IPS DF 4.7 (cell line): ENCODE results near the gene SLC43A2.

Experiments used
- DNase-seq: peaks from one replicate; pipeline ENCODE4 v3.0.0-alpha.2; 2013; ENCODE audit warnings: low spot score; ENCODE audit errors: extremely low read depth

The SLC43A2 gene

GRCh38 chr17:1643999-1644492 is 15.4 kb upstream of the SLC43A2 start:
- no peak for DNase-seq

DNA sequence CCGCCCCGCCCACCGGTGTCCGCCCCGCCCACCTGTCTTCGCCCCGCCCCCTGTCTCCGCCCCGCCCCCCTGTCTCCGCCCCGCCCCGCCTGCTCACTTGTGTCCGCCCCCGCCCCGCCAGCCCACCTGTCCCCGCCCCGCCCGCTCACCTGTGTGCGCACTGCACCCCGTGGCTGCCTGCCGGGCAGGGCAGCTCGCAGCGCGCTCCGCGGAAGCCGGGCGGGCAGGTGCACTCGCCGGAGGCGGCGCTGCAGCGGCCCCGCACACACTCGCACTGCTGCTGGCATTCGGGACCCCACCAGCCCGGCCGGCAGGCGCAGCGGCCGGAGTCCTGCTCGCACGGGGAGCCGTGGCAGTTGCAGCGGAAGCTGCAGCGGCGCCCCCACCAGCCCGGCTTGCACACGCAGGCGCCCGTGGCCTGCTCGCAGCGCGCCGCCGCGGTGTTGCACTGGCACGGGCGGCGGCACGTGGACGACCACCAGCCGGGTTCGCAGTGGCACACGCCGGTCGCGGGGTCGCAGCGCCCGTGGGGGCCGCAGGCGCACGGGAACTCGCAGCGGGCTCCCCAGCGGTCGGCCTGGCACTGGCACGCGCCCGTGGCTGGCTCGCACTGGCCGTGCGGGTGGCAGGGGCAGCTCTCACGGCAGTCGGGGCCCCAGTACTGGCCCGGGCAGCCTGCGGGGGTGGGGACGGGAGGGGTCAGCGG is 14.8 kb upstream of the SLC43A2 start:
- DNase-seq, result no peak

DNA sequence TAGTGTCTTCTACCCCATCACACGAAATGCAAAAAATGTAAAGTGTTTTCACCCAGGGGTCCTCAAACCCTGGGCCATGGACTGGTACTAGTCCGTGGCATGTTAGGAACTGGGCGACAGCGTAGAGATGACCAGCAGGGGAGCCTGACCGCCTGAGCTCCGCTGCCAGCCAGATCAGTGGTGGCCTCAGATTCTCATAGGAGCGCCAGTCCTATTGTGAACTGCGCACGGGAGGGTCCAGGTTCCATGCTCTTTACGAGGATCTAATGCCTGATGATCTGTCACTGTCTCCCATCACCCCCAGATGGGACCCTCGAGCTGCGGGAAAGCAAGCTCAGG is 12.4 kb upstream of the SLC43A2 start:
- DNase-seq, result no peak

GRCh38 chr17:1640329-1641064 is 11.9 kb upstream of the SLC43A2 start:
- DNase-seq, result no peak

- DNase-seq, result no peak
These were observed 11.0 kb upstream of the SLC43A2 start for GRCh38 chr17:1639549-1640180.

GRCh38 chr17:1638624-1639300 is 10.1 kb upstream of the SLC43A2 start:
- no peak for DNase-seq

- no peak for DNase-seq
These were observed 9.5 kb upstream of the SLC43A2 start for GRCh38 chr17:1638171-1638590.

DNA sequence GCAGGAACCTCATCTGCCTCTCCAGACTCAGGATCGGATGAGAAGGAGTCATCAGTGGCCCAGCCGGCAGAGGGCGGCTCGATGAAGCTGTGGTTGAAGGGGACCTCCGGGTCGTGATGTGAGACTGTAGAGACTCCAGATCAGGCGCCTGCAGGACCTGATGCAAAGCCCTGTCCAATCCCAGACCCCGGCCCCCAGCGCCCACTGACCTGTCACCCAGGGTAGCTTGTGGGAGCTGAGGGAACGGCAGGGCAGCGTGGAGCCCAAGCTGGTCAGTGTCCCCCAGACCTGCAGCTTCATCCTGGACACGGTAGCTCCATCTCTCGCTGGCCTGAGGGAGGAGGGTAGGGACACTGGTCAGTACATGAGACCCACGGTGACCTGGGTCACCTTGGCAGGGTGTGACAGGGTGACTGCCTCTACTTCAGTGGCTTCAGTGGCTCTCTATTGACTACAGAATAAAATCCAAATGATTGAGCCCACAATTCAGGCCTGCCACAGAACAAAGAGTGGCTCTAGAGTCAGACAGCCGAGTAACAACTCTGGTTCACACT is 8.2 kb upstream of the SLC43A2 start:
- no peak for DNase-seq

GRCh38 chr17:1635675-1636465 is 7.2 kb upstream of the SLC43A2 start:
- no peak for DNase-seq

DNA sequence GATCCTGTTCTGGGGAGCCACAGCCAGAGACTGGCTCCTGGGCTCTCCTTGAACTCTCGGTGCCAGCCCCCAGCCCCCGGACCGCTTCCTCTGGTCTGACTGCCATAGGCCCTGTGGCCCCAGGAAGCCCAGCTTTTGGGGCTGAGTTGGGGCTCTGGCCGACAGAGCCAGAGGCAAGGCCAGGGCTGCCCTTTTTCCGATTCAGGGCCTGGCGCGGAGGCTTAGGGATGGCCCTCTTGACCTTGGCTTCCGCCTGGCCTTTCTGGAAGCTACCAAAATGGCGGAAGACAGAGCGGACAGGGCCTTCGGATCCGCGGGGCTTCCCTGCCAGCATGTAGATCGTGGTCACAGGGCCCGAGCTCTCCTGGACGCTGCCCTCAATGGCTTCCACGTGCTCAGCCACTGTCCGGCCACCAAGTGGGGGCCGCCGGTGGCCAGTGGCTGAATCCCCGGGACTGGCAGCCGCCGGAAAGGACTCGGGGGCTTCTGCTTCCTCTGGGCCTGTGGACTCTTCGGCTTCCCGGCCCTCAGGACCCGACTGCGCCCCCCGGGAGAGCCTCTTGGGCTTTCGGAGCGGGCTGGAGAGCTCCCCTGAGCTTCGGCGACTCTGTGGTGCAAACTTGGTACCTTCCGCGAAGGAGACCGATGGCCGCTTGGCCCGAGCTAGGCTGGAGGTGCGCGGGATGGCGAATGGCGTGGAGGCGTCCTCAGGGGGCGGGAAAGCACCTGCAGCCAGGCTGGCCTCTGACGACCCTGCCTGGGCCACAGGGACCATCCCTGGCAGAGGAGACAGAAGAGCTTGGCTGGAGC is 6.4 kb upstream of the SLC43A2 start:
- DNase-seq, result no peak

- no peak for DNase-seq
These were observed 2.0 kb upstream of the SLC43A2 start for GRCh38 chr17:1630662-1631061.

GRCh38 chr17:1629504-1630310 is 1.1 kb upstream of the SLC43A2 start:
- DNase-seq, result no peak

GRCh38 chr17:1628856-1629503 is 346 bp upstream of the SLC43A2 start:
- no peak for DNase-seq

DNA sequence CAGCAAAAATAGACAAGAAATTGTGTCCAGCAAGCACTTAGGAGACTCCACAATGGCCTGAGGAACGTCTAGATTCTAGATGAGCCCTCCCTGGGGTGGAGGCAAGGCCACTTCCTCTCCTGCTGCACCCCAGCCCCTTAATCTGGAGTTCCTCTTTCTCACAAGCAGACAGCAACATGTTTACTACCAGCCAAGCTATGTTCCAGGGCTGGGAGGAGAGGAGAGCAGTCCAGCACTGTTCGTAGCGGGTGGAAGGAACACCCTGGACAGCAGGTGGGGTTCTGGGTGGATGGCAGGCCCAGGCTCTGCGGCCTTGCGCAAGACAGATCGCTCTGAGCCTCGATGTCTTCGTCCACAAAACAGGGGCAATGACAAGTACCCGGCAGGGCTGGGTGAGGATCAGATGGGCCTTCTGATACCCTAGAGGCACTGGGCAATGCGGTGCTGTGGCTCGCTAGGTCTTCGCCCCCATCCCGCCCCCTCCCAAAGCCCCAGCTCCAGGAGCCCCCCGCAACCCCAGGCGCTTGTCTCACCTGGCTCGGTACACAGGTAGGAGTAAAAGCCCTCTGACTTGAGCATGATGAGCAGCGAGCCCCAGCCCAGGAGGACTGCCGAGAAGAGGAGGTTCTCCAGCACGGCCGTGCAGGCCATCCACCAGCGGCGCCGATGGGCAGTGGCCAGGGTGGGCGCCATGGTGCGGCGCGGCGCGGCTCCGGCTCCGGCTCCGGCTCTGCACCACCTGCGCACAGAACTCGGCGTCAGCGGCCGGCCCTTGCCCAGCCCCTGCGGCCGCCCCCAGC is 1.3 kb downstream of the SLC43A2 start:
- no peak for DNase-seq

DNA sequence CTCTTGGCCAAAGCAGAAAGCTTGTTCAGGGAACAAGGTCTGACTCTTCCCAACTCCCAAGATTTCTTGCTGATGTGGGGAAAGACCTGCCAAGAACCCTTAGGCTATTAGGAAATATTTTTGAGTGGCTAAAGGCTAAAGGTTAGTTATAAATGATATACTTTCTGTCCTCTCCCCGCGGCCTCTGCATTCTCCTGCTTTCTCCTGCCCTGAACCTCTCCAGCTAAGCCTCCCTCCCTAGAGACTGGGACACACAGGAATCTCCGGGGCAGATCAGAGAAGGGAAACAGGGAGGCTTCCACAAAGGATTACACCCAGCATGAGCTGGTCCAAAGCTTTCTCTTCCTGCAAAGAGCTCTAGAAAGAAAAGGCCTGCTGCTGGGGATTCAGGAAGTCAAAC is 2.3 kb downstream of the SLC43A2 start:
- DNase-seq, result no peak

GRCh38 chr17:1625581-1625980 is 3.1 kb downstream of the SLC43A2 start:
- DNase-seq, result no peak

DNA sequence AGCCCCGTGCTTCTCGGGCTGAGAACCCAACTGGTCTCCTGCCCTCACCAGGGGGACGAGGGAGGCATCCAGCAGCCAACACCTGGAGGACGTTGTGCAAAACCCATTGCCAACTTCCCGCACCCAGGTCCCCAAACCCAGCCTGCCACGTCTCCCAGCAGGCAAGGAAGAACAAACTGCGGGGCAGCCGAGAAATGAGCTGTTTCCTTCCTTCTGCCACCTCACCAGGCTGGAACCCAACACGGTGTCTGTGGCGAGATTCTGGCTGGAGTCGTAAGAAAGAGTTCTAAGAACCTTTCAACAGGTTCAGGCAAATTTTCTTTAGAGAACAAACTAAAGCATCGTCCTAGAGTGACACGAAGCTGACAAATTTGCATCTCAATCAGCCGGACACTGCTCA is 3.6 kb downstream of the SLC43A2 start:
- no peak for DNase-seq

GRCh38 chr17:1624650-1625049 is 4.0 kb downstream of the SLC43A2 start:
- DNase-seq, result no peak
